Middle frontal gyrus (tissue), 1 donor: ENCODE results near the gene ERBB4.

Experiments used
- DNase-seq: peaks from one replicate; pipeline ENCODE4 v3.0.0-alpha.2; 2015; ENCODE audit warnings: low spot score; ENCODE audit errors: extremely low spot score

ERBB4 gene

DNA sequence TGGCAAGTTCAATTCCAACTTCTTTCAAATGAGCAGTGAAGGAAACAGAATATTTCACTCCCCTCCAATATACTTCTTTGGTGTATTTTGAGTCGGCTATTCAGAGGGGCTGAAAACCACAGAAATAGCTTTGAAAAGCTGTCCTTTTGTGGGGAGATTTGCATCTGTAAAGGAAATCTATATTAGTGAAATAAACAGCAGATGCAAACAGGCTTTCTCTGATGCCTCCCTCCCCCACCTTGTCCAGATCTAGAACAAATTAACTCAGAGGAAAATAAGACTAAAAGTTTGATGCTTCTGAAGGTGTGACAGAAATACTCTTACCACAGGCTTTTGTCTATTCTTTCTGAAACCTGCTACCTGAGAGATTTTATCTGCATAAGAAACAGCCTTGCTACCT is 1173.7 kb downstream of the ERBB4 start:
- DNase-seq = no peak

- DNase-seq = no peak
Observed at GRCh38 chr2:211361383-211361782, 1177.2 kb downstream of the ERBB4 start.

DNA sequence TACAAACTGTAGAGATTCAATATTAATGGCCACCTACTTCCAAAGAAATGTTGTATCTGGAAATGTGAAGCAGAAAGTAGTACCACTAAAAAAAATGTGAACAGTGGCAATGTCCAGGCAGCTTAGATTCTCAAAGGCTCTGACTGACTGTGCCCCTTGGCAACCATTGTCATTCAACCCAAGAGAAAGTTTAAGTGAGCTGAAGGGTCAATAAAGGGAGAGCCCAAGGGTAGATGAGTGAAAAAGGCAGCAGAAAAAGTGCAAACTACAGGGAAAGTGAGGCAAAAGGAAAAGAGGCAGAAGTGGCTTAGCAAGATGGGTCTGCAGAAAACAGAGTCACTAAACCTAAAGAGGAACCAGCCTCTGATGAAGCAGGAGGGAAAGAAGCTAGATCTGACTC is 1179.3 kb downstream of the ERBB4 start:
- DNase-seq = no peak

GRCh38 chr2:211358504-211358903 is 1180.1 kb downstream of the ERBB4 start:
- no peak for DNase-seq

DNA sequence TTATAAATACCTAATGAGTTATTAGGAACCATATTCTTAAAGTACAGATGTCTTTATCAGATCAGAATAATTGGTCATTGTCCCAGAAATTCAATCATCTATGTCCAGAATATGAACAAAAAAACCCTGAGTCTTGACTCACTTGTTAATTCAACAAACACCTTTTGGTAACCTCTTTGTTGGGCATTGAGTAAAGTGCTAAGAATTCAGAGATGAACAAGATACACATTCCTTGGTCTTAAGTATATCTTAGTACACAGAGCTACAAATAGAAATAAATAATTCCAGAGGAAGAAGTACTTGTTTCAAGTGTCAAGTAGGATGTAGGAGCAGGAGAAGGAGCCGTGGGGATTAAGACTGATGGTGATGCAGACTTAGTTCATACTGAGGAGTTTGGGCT is 1184.1 kb downstream of the ERBB4 start:
- no peak for DNase-seq

DNA sequence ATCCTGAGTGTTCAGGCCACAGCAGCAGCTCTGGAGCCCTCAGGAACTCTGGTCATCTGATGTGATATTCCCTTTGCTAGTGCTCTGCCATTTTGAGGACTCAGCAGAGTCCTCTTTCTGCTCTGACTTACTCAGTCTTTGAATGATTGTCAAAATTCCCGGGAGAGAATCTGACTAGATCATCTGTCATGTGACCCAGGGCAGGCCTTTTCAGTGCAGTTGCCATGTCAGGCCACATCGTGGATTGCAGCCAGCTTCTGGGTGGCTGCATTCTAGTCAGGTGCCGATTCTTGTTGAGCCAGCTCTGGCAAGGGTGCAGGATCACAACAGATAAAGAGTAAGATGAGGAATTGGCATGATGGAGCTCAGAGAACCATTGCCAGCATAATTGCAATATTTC is 1186.6 kb downstream of the ERBB4 start:
- DNase-seq = peak; percentile 31

DNA sequence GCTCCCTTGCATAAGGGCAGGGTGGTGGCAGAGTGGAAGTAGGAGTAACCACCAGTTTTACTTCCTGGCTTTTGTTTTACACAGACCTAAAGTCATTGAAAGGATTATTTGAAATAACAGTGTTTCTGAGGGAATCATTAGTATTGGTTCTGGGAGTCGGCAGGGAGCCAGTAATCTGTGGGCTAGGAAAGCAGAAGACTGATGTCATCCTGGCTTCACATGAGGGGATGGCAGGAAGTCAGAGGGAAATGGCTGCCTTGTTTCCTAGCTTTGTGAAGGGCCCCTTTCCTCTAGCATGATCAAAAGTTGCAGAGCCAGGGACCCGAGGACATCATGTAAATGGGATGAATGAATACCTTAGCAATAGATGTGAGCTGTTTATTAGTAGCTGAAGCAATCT is 1189.6 kb downstream of the ERBB4 start:
- no peak for DNase-seq

DNA sequence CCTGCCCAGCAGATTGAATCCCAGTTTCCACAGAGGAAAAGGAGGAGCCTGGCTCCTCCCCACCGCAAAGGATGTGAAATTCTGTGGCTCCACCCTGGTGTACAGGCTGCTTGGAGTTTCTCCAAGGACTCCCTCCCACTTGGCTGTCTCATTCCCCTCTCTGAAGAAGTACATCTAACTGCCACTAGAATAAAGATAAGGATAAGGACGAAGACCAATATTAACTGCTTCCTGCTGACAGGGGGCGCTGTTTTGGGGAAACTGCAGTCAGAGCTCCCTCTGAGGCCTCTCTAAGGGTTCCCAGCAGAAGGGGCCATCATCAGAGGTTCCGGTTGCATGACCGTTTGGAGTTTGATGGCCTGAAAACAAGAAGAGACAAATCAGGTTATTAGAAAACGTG is 1191.3 kb downstream of the ERBB4 start:
- DNase-seq = no peak

DNA sequence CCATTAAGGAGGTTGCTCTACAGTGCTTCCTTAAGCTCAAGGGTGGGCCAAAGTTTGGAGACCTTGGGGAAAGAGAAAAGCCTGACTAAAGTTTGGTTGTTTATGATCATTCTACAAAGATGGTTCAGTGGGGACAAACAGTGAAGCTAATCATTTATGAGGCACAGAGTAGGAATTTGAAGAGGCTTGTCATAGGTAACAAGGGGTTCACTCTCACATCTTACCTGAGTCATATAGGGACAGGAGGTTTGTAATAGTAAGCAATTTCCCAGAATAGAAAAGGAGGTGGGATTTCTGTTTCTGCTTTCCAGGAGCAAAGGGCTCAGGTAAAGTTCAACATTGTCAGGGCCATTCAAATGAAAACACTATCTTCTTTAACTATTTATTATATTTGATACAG is 1194.3 kb downstream of the ERBB4 start:
- no peak for DNase-seq

DNA sequence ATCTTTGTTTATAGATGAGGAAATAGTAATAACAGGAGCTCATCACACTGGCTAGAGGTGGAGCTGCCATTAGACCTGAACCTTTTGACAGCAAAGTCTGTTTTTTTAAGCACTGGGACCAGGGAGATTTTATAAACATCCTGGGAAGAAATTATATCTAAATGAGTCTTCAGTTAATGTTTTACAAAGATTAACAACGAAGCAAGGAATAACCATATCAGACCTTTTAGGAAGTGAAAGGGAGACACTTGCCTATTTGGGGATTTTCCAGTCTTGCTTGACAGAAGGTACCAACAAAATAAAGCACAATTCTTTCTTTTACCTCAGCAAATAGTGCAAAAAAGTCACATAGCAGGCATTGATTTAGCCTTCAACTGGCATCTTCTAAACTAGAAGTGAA is 1205.2 kb downstream of the ERBB4 start:
- DNase-seq = no peak

DNA sequence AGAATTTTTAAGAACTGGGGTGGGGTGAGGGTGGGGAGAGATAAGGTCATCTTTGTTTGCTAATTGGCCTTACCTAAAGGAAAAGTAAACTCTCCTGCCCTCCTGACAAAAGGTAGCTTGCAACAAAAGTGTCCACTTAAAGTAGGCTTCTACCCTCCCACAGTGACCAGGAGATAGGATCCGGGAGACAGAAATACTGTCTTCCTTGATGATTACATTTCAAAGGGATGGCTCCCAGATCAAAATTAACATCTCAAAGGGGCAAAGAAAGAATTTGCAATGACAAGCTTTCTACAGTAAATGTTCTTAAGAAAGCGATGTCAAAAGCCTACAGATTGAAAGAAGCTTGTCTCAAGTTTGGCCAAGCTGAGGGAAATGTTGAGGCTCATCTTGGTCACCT is 1206.9 kb downstream of the ERBB4 start:
- no peak for DNase-seq

- no peak for DNase-seq
Observed at GRCh38 chr2:211329882-211330281, 1208.7 kb downstream of the ERBB4 start.

DNA sequence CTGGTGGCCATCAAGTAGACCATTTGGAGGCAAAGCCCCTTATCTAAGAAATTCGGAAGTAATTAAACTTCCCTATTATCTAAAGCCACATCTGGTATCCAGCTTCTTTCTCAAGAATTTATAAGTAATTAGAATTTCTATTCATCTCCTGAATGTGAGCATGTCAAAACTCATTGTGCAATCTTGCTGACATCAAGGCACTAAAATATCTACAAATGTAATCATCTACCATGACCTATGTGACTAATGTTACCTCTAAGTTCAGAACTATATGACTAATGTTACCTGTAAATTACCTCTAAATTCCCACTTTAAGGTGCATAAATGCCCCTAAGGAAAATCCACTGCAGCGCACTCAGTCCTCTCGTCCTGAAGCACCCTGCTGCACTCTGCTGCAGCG is 1209.2 kb downstream of the ERBB4 start:
- DNase-seq = no peak

DNA sequence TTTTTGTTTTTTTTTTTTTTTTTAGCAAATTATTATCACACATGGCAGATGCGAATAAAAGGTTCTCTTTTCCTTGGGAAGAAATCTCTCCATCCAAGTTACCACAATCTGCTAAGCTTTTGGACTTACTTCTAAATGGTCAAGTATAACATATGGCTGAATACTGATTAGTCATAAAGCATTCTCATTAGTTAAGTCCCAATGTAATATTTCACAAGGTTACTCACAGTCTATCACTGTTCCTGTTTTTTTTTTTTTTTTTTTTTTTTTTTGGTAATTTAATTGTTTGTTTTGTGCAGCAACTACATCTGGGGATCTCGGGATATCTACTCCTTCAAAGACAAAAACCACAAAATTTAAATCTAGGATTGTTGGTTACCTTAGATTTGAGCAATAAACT is 1210.5 kb downstream of the ERBB4 start:
- DNase-seq = no peak
